ENCODE results near the gene GABRR2.

DNA sequence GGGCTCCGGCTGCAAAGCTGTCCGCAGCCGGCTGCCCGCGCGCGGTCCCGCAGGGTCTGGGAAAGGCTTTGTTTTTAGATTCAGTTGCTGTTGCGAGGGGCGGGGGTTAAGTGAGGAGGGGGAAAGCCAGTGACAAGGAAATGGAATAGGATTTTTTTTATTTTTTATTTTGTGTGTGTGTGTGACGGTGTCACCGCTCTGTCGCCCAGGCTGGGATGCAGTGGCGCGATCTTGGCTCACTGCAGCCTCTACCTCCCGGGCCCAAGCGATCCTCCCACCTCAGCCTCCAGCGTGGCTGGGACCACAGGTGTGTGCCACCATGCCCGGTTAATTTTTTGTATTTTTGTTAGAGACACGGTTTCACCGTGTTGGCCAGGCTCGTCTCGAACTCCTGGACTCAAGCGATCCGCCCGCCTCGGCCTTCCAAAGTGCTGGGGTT lies 38.0 kb upstream of the GABRR2 start:
- no peak for TF ChIP-seq ZNF239 (tag by site-specific recombination; IDR thresholded peaks at IDR 0.05)
- TF ChIP-seq ZNF132 (tag by site-specific recombination; IDR thresholded peaks at IDR 0.05; ENCODE audit: borderline replicate concordance) = no peak
